ENCODE data around the gene HNRNPA0.

HNRNPA0 gene

DNA sequence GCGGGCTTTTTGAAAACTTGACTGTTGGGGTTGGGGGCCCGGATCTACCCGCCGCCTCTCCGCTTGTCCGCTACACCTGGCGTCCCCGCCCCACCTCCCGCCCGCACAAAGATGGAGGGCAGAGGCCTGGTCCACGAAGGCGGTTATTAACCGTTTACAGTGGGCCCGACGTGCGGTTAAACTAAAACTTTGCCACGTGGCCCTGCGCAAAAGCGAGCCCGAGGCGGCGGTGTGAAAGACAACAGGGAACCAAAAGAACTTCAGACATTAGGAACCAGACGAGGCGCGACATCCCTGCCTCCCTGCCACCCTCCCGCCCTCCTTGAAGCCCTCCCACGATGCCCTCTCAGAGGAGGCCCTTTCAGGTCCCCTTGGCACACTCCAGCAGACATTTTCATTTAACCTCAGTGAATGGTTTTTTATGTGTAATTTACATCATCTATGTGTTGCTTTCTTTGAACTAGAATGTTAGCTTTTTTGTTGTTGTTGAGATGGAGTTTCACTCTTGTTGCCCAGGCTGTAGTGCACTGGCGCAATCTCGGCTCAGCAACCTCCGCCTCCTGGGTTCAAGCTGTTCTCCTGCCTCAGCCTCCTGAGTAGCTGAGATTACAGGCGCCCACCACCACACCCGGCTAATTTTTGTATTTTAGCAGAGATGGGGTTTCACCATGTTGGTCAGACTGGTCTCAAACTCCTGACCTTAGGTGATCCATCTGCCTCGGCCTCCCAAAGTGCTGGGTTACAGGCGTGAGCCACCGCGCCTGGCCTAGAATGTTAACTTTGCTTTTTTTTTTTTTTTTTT, 999 bp upstream of the HNRNPA0 start:
- no peak for DNase-seq (ENCODE audit: low read depth)

DNA sequence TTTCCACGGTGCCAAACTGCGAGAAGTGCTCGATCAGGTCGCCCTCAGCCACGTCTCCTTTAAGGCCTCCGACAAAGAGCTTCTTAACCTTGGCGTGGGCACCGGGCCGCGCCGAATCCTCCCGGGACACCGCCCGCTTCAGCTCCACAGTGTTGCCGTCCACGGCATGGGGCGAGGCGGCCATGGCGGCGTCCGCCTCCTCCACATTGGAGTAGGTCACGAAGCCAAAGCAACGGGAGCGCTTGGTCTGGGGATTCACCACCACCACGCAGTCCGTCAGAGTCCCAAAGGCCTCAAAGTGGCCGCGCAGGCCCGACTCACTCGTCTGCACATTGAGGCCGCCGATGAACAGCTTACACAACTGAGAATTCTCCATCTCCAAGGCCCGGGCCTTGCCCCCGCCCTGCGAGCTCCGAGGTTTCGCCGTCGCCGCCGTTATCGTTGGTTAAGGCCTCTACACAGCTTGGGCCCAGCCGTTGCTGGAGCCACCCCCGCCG, 424 bp downstream of the HNRNPA0 start:
- no peak for DNase-seq (ENCODE audit: low read depth)

DNA sequence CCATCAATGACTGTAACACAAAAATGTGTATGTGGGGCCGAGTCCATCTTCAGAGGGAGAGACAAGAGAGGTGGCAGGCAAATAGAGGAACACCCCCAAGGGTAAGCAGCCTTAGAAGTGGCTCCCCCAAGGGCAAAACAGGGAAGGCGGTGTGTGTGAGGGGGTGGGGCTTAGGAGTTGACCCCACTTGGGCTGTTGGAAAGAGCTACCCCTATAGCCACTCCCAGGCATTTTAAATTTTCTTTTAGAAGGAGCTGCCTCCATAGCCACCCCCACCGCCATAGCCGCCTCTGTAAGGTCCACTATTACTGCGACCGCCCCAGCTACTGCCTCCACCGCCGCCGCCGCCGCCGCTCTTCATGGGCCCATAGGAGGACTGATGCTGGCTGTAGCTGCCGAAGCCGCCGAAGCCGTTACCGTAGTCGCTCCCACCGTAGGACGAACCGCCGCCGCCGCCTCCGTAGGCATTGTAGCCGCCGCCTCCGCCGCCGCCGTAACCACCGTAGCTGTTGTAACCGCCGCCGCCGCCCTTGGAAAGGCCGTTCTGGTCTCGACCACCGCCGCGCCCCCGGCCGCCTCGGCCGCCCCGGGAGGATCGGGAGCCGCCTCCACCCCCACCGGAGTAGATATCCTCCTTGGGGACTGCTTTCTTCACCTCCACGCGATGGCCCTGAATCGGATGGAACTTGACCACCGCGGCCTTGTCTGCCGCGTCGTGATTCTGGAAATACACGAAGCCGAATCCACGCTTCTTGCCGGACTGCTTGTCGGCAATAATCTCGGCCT, 1.1 kb downstream of the HNRNPA0 start:
- peak; percentile 16 for DNase-seq (ENCODE audit: low read depth)

DNA sequence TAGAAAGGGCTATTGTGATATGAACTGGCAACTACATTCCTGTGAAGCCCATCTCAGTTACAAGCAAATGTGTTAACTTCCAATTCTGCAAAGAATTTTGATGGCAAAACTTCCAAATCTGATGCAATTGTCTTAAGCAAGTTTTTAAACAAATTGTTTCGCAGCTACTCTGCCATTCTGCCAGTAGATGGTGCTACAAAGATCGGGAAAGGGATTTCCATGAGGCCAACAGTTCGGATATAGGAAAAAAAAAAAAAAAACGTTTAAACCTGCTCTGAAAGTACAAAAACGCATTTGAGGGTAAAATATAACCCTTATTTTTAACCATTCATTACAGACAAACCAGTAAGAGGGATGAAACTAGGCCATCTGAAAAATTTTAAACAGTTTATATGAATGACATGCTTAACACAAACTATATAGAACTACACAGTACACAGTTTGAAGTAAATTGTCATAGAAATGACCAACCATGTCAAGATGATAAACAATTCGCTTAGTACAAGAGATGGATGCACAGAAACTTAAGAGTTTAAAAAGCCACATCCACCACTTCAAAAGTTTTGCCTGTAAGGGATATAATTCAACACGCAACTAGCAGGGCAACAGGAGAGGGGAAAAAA, 2.2 kb downstream of the HNRNPA0 start:
- DNase-seq (ENCODE audit: low read depth): no peak

DNA sequence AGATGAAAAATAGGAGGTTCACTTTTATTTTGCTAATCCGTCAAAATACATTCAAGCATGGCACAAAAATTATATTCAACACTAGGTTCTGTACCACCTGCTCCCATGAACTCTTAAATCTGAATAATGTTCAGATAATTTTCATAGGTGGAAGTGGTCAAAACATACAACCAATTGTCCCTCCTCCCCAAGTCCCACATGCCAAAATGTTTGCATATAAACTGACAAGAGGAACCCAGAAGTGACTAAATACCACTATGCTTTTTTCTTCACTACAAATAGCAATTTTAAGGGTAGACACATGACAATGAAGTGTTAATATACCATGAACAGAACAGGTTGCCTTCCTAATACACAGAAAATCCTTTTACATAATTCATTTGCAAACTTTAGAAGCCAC, 3.7 kb downstream of the HNRNPA0 start:
- DNase-seq (ENCODE audit: low read depth): no peak

DNA sequence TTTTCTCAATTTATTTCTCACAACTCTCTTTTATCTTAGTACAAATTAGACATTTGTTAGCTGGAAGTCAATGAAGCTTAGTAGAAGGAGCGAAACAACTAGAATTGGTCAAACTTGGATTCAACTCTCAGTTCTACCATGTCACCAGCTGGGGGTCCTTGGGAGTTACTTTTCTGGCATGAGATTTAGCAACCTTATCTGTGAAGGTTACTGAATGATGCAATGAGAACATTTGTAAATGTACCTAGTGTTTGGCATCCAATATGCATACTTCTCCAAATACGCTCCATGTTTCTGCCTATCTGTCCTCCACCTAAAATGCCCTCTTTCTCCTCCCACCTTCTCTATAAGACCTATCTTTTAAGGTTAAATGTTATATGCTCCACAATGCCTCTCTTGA, 6.3 kb downstream of the HNRNPA0 start:
- DNase-seq (ENCODE audit: low read depth): no peak

DNA sequence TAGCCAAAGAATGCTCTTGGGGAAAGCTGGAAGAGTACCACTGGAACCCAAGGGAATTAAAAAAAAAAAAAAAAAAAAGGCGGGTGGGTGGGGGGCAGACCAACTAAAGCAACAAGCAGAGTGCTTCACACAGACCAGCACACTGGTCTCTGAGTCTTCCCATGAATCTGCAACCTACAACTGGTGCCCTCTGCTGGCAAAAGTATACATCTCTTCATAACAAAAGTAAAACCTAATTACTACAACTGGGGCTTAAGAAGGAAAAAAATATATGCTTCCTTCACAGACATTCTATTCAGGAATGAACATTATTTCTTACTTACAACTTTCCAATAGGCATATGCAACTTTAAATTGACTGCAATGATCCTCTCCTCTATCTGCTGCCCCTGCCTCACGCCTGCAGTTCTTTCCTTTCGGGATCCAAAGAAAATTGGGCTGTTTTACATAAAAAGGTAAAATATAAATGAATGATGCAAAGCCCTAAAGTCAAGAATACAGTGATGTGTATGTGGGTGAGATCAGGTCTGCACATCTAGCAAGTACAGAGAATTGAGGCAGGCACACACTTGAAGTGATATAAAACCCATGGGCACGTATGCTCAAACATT, 11.0 kb downstream of the HNRNPA0 start:
- peak; percentile 55 for DNase-seq (ENCODE audit: low read depth)

DNA sequence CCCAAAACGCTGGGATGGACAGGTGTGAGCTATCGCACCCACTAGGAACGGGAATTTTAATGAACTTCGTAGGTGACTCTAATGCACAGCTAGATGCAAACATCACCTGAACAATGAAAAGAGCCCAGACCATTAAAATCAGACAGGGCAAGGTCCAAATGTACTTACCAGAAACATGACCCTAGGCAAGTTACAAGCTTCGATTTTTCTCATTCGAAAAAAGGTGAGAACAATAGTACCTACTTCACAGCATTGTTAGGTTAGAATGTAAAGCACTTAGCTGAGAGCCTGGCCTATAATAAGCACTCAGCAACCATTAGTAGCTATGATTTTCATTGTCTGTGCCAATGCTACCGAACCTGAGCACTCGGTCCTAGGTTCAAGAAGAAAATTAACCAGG, 12.4 kb downstream of the HNRNPA0 start:
- DNase-seq (ENCODE audit: low read depth): no peak

DNA sequence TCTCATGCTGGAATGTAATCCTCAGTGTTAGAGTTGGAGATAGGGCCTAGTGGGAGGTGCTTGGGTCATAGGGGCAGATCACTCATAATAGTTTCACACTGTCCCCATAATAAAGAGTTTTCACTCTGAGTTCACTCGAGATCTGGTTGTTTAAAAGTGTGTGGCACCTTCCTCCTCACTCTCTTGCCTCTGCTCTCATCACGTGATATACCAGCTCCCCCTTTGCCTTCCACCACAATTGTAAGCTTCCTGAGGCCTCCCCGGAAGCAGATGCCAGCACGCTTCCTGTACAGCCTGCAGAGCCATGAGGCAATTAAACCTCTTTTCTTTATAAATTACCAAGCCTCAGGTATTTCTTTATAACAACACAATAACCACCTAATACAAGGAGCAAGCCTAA, 14.4 kb downstream of the HNRNPA0 start:
- no peak for DNase-seq (ENCODE audit: low read depth)

DNA sequence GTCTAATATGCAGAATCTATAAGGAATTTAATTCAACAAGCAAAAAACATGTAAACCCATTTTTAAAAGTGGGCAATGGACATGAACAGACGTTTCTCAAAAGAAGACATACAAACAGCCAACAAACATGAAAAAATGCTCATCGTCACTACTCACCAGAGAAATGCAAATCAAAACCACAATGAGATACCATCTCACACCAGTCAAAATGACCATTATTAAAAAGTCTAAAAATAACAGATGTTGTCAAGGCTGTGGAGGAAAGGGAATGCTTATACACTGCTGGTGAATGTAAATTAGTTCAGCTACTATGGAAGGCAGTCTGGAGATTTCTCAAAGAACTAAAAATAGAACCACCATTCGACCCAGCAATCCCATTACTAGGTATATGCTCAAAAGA, 15.2 kb downstream of the HNRNPA0 start:
- no peak for DNase-seq (ENCODE audit: low read depth)

DNA sequence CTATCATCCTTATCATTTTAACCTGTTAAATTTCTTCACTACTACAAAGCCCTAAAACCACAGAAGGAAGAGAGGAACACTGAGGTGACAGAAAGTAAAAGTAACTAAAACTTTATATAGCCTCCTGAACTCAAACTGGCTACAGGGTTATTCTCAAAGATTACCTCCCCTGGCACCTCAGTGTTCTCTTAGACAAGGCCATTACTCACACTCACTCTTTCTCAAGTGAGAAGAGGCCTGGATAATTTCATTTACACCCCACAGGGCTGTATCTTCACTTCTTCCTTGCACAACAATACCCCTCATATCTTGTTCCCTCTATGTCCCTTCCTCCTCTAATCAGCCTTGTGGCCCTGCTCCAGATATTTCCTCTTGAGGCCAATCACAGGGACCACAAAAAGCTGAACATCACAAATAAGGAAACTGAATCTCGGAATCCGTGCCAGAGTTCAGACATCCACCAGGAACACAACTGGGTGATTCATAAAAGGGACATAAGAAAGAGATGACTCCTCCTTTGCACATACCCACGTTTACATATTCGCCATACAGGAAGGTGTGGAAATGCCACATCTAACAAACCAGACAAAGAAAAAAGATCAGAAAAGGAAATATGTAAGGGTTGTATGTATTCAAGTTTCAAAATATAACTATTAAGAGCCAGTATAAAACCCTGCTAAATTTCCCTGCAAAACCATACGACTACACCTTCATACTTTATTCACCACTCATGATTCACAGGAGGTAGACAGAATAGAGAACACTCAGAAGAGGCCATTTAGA, 16.6 kb downstream of the HNRNPA0 start:
- DNase-seq (ENCODE audit: low read depth): peak; percentile 40

DNA sequence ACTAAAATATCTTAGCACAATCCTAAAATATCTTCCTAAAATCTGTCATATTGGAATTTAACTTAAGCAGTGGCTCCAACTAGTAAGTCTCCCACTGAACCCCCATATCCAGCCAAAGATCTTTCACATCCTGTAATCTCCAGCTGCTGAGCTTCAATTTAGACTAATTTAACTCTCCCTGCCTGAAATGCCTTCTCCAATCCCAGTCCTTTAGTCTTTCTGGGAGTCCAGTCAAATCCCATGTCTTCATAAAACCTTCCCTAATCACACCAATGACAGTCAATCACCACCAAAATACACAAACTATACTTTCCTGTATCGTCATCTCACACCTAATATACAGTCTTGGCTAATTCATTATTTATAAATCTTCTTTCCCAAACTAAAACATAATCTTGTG, 17.7 kb downstream of the HNRNPA0 start:
- no peak for DNase-seq (ENCODE audit: low read depth)

DNA sequence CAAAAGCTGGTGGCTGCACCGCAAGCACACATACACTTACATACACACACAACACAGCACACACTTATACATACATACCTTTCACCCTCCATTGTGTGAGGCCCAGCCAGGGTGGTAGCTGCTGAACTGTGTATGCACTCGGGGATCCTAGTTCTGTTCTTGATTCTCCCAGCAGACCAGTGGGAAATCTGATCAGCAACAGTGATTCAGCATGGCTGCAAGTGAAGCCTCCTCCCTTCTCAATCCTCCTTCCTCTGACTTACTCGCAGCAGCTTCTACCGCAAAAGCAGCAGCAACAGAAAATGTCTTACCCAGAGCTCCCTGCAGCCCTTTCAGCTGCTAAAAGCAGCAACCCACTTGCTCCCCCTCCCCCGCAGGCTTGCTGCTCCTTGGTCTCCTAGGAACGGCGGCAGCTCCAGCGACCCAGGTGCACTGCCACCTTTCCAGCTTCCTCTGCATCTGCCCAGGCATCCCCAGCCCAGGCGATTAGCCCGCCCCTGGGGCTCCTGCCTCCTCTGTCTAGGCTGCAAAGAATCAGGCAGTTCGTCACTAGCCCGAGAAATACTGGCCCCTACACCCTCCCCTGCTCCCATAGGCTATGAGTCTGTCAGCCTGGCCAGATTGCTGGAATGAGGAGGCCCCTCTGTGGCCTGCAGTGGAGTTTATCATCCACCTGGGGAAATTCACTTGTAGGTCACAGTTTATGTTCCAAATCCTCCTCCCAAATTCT, 18.4 kb downstream of the HNRNPA0 start, which contains the start of gene KLHL3:
TSS of gene KLHL3 (minus strand) at position 535 of the 730 bp plus-strand sequence. CDS start at position 92, 443 bp downstream.
- DNase-seq (ENCODE audit: low read depth): peak; percentile 20

DNA sequence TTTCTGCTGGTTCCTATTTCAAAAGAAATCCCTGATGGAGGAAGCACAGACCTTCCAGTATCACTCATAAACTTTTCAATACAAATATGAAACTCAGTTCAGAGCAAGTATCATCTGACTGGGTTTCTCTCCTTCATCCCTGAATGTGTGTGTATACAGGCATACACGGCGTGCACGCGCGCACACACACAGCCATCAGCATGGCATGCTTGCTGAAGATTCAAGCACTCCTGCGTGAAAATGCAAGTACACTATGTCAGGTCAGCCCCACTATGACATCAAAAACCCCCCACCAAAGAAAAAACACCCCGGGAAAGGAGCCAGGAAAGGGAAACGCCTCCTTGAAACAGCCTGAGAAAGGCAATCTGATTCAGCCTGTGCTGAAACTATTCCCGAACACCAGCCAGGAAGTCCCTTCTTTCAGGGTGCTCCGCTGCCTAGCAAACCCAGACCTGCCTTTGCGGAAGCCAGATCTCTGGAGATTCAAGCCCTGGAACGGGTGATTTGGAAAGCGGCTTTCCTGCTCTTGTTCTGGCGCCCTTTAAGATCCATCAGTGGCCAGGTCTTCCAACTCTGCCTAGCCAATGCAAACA, 19.1 kb downstream of the HNRNPA0 start:
- DNase-seq (ENCODE audit: low read depth): no peak

DNA sequence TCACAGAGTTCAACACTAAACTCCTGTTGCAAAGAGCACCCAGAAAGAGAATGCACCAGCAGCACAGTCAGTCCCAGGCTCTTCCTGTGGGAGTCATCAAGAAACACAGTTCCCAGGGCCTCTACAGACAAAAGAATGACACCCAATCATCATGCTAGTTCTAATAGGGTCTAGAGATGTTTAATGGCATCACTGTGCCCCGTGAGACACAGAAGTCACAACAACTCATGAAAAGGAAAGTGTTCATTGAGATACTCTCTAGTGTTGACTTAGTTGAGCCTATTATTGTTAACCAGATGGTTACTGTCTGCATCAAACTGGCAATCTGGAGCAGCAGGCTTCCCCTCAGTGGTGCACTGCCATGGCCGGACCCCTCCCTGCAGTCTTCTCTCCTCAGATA, 19.8 kb downstream of the HNRNPA0 start:
- no peak for DNase-seq (ENCODE audit: low read depth)

DNA sequence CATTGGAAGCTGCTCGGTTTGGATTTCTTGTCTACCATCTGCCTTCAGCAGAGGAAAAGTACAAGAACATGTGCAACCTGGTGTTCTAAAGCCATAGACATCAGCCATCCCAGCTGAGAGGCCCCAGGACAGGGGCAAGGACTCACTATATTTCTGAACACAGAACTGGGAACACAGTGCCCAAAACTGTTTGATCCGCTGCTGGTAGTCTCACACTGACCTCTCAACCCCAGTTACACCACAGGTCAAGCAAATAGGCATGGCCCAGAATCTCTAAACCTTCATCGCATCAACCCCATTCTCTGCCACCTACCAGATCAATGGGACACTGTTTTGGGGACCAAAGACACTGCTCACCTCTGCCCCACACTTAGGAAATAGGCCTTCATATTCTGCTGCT, 20.2 kb downstream of the HNRNPA0 start:
- no peak for DNase-seq (ENCODE audit: low read depth)

DNA sequence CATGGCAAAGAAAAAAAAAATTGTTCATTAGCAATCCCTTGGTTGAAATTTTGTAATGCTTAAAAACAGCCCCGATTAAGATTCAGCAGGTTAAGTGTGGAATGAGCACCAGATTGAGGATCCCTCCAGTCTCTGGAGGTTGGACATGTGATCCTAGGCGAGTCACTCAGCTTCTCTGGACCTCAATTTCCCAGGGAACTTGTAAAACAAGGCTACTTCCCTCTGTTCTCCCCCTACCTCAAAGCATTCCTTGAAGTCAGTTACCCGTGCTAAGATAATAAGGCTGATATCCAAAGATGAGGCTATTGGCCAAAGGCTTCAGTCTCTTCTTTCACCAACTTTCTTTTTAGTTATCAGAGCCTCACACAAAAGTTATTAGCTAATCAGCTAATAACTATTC, 21.2 kb downstream of the HNRNPA0 start:
- DNase-seq (ENCODE audit: low read depth): no peak

DNA sequence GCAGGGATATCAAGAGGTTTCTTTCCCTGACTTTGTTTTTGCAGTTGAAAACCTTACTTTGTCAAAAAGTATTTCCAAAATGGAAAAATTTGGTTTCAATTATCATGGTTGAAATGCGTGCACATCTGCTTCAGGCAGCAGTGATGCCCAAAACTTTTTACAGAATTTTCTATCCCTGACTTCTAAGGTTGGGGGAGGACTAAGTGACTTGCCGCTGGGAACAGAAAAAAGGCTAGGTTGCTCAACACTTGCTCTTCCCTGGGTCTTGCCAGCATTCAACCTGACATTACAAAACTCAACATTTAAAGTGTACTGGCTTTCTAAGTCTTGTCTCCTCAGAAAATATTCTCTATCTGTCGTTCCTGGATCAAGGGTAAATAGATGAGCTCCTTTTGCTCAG, 23.0 kb downstream of the HNRNPA0 start:
- no peak for DNase-seq (ENCODE audit: low read depth)

DNA sequence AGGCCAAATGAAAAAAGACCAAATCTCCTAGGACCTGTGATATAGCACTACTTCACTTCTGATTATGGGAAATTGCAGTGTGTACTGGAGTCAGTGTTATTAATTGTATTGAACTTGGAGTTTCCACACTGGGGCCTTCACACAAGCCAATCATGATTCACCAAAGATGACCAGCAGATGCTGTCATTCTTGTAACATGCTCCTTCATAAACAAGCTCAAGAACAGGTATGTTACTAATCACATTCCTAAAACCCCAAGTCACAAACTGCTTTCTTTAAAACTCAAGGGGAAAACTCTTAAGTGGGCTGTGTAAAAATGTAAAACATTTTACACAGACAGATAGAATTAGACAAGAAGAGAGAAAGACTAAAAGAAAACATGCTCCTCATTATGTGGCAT, 23.8 kb downstream of the HNRNPA0 start:
- DNase-seq (ENCODE audit: low read depth): no peak

DNA sequence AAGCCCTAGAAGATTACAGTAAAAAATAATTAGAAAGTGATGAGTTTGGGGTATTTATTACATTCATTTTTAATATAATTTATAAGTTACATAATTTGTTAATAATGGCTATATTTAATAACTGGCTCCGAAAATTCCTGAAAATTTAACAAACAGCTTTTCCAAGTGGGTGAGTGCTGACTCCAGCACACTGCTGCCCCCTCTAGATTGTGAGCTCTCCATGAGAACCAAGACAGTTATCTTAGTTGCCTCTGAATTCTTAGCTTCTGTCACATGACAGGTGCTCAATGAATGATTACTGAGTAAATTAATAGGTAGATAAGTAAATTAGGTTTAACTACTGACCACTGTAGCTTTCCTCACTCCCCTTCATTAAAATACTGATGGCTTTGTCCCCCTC, 26.1 kb downstream of the HNRNPA0 start:
- DNase-seq (ENCODE audit: low read depth): no peak

Measured in activated T-cell treated with anti-CD3 and anti-CD28 coated beads for 24 hours (primary cell).